ENCODE results near the gene SORCS2.

DNA sequence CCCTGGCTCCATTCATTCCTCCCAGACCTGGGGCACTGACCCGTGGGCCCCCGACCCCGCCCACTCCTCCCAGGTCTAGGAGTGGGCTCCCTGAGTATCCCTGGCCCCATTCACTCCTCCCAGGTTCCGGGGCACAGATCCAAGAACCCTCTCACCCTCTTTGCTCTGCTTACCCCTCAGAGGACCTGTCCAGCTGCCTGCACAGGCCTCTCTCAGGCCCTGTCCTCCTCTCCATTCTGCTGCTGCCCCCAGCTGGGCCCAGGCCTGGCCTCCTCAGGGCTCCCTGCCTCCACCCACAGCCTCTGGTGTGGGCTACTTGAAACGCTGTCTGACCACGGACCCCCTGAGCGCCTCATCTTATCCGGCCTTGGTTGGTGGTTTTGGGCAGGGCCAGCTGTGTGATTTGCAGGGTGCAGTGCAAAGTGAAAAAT lies 460.1 kb downstream of the SORCS2 start:
- TF ChIP-seq POLR2A (IDR thresholded peaks at IDR 0.05), result no peak
- TF ChIP-seq CTCF (IDR thresholded peaks at IDR 0.05), result no peak
